Measurements from ENCODE around the gene UMPS. TPM values are rescaled to one million over a fixed set of nuclear protein-coding genes. Genes with fewer than 3 reads are reported as not detected.

UMPS gene
- polyA plus RNA-seq, 2 of the 4 experiments (the other 2 are of a cell fraction) = 53.0 to 64.4 TPM

GRCh38 chr3:124770336-124771082, 40.3 kb downstream of the UMPS start:
- Histone ChIP-seq H3K4me3 (no peak overlapping the region), H3K4me1 (peaks cover 67% of the 10 kb centered on the region), H3K9me3 (no peaks in the 10 kb centered on the region), H3K4me2 (no peak overlapping the region), H3K27ac (peak overlapping the region; percentile 66 to 82)
- no peak for DNase-seq (ENCODE audit: low read depth in 1 of 2, low spot score in 1 of 2)
- FAIRE-seq = no peak
- WGBS (ENCODE audit: missing lambda C conversion rate) = 80% methylated on average over 9 of the region's 10 CpGs
- TF ChIP-seq CHD2 (IDR thresholded peaks at IDR 0.05; ENCODE audit: low read length, partially characterized antibody) = no peak
- ATAC-seq = no peak
- ChIA-PET CTCF (interaction anchor here (1.3 to 15.7 kb wide), 8 partner anchors 9 to 210 kb away, joined by 3 to 352 read pairs (median 6); no protein-coding TSS in a partner anchor), POLR2A (interaction anchor here (0.9 kb wide), 1 partner anchor 116 kb away, joined by 3 read pairs; no protein-coding TSS in a partner anchor)

GRCh38 chr3:124771083-124771445, 40.8 kb downstream of the UMPS start:
- TF ChIP-seq HOXB5 (CRISPR knock-in tag; IDR thresholded peaks at IDR 0.05) = no peak
- TF ChIP-seq JUN (IDR thresholded peaks at IDR 0.05) = no peak
- TF ChIP-seq CHD4 (IDR thresholded peaks at IDR 0.05; ENCODE audit: borderline replicate concordance) = no peak
- TF ChIP-seq FOXS1 (CRISPR knock-in tag; IDR thresholded peaks at IDR 0.05) = no peak
- no peak for TF ChIP-seq RARB (CRISPR knock-in tag; IDR thresholded peaks at IDR 0.05)
- TF ChIP-seq MAFK (IDR thresholded peaks at IDR 0.05; ENCODE audit: partially characterized antibody) = no peak
- TF ChIP-seq SREBF2 (IDR thresholded peaks at IDR 0.05) = no peak
- FAIRE-seq (no peak), DNase-seq (ENCODE audit: low read depth in 1 of 2, low spot score in 1 of 2) (no peak), ATAC-seq (no peak)
- ChIA-PET POLR2A (no interaction called here), CTCF (interaction anchor here (1.3 to 15.7 kb wide), 8 partner anchors 9 to 211 kb away, joined by 3 to 352 read pairs (median 6); no protein-coding TSS in a partner anchor)
- 0 out of 3 replicates have a peak overlapping the region, but pooled peaks have one; percentile 8 for H3K4me2 ChIP-seq
- peaks cover 73% of the 10 kb centered on the region for H3K4me1 ChIP-seq
- peak overlapping the region; percentile 66 to 82 for H3K27ac ChIP-seq
- no peaks in the 10 kb centered on the region for H3K9me3 ChIP-seq
- no peak overlapping the region for H3K4me3 ChIP-seq
- WGBS (ENCODE audit: missing lambda C conversion rate) = 83% methylated on average over 2 of the region's 2 CpGs

GRCh38 chr3:124772081-124772831, 42.0 kb downstream of the UMPS start:
- Histone ChIP-seq H3K27ac (peak overlapping the region; percentile 66 to 82), H3K4me1 (peaks cover 76% of the 10 kb centered on the region), H3K9me3 (no peaks in the 10 kb centered on the region), H3K4me3 (no peak overlapping the region), H3K4me2 (peak overlapping the region; percentile 23)
- ChIA-PET CTCF (interaction anchor here (0.9 to 15.7 kb wide), 6 partner anchors 10 to 813 kb away, joined by 3 to 352 read pairs (median 10); no protein-coding TSS in a partner anchor), POLR2A (interaction anchor here (1.1 to 1.2 kb wide), 2 partner anchors 9 to 11 kb away, joined by 3 read pairs; no protein-coding TSS in a partner anchor)
- 56% methylated on average over 17 of the region's 17 CpGs for WGBS (ENCODE audit: missing lambda C conversion rate)
- ATAC-seq = peak in 1 of 2 experiments; percentile 31; a peak in 3 of 6 replicates
- FAIRE-seq = peak; percentile 61
- peak in 1 of 2 experiments; percentile 70 for DNase-seq (ENCODE audit: low read depth in 1 of 2, low spot score in 1 of 2)
- peak; percentile 66; the same call in 1 of the 2 replicates for TF ChIP-seq GATA3 (IDR thresholded peaks at IDR 0.05; ENCODE audit: borderline replicate concordance)
- TF ChIP-seq E2F6 (IDR thresholded peaks at IDR 0.05; ENCODE audit: borderline replicate concordance, low read depth) = peak; percentile 68
- TF ChIP-seq SMC3 (IDR thresholded peaks at IDR 0.05) = no peak
- TF ChIP-seq EHF (CRISPR knock-in tag; IDR thresholded peaks at IDR 0.05) = no peak
- peak; percentile 97 for TF ChIP-seq MAFK (IDR thresholded peaks at IDR 0.05; ENCODE audit: partially characterized antibody)
- TF ChIP-seq USF2 (IDR thresholded peaks at IDR 0.05) = no peak
- no peak for TF ChIP-seq ZNF302 (CRISPR knock-in tag; IDR thresholded peaks at IDR 0.05)
- no peak for TF ChIP-seq RARB (CRISPR knock-in tag; IDR thresholded peaks at IDR 0.05)
- TF ChIP-seq RFX5 (IDR thresholded peaks at IDR 0.05) = no peak
- no peak for TF ChIP-seq HOXA7 (CRISPR knock-in tag; IDR thresholded peaks at IDR 0.05)
- TF ChIP-seq TFCP2L1 (CRISPR knock-in tag; IDR thresholded peaks at IDR 0.05) = no peak
- no peak for TF ChIP-seq ZFP36 (IDR thresholded peaks at IDR 0.05; ENCODE audit: borderline replicate concordance, partially characterized antibody)
- no peak for TF ChIP-seq HES2 (IDR thresholded peaks at IDR 0.05)
- peak; percentile 45; the same call in 1 of the 2 replicates for TF ChIP-seq NFE2L2 (conservative IDR thresholded peaks at IDR 0.05; ENCODE audit: low read length)
